HG02798 (cell line): ENCODE results near the gene CMTM8.

Source experiments
- ATAC-seq: cut with Tn5 transposase; IDR thresholded peaks from one replicate; pipeline ENCODE4 v1.9.1; 2021; ENCODE audit warnings: mild to moderate bottlenecking; ENCODE audit not compliant: unreplicated experiment, poor library complexity

The CMTM8 gene

DNA sequence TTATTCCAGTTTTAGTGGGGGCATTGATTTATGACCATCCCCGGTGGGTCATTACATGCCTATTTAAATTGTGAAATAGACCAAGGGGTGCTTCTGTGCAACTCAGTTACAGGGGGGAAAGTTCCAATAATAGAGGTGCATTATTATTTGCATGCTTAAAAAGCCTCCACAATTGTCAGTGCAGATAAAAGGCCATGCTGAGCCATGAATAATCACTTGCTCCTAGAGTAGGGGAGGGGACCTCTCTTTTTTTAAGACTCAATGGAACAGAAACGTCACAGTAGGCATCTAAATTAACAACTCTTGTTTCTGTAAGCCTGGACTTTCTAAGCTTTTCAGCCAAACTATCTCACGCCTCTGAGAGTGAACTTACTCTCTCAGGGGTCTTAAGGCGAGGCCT lies 86.7 kb downstream of the CMTM8 start:
- ATAC-seq = no peak

DNA sequence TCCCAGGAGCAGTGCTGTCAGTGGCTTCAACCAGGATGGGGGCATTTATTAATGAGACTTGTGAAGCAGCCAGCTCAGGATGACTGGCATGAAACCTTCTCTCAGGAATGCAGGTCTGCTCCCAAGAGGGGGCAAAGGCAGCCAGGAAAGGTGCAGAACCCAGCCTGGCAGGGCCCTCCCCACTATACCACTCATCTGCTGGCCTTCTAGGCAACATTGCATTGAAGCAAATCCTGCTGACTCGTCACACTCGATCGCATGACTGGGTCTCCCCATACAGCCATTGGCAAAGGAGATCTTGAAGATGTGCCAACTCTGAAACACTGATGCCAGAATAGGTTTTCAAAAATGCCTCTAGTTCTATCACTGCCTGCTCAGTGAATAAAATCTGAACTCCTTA lies 87.4 kb downstream of the CMTM8 start:
- no peak for ATAC-seq

DNA sequence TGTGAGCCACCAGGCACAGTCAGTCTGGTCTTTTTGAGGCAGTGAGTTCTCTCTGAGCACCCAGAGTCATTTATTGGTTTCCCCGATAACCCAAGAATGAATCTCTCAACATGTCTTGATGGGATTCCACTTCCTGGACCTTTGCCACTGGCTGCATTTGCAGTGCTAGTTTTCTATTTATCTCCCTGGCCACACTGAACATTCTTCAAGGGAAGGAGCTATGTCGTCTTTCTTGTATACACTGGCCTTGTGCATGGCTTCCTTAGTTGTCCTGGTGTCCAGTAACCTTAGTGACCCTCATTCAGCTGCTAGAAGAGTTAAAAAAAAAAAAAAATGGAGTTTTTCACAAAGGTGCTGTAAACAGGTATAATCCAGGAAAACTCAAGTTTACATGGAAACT lies 88.3 kb downstream of the CMTM8 start:
- ATAC-seq = no peak

DNA sequence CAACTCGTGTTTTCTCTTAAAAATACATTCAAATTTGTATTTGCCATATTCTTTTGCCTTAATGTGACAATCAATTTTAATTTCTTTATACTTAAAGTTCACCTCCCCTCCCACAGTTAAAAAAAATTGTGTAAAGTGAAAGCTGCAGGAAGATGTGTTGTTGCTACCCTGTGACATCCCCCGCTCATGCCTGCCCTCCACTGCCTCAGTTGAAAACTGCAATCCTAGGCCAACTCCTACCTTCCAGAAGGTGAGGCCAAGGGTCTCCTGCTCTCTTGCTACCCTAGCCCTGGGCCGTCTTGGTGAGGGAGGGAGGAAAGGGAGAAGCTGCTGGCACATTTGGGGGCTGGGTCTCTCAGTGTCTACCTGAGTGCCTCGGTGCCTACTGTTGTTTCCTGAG lies 96.2 kb downstream of the CMTM8 start:
- no peak for ATAC-seq

DNA sequence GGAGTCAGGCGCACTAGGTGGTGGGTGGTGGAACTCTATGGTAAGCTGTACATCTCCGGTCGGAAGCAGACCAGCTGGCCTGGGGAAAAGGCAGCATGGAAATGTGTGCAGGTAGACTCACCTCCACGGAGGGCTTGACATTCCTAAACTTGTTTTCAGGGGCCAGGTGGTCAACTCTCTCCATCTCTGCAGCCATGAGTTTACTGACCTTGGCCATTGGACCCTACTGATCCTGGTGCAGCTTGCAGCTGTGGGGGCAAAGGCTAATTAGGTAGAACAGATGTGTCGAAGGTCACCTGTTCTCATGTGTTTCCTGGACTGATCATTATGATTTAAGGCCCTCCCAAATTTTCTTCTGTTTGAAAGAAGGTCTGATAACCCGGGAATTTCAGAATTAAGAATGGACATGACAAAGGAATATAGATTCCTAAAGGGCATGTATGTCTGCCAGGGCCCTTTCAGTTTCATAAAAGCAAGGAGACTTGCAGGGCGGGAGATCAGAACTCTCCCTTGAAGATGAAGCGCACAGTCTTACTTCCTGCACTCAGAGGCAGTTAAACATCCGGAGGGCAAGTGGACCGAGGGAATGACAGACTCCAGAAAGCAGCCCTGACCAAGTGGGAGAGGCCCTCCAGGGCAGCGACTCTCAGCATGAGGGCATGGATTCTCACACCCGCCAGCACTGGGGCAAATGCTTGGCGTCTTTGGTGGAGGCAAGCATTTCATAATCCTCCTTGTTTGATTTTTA lies 97.1 kb downstream of the CMTM8 start:
- ATAC-seq = no peak

DNA sequence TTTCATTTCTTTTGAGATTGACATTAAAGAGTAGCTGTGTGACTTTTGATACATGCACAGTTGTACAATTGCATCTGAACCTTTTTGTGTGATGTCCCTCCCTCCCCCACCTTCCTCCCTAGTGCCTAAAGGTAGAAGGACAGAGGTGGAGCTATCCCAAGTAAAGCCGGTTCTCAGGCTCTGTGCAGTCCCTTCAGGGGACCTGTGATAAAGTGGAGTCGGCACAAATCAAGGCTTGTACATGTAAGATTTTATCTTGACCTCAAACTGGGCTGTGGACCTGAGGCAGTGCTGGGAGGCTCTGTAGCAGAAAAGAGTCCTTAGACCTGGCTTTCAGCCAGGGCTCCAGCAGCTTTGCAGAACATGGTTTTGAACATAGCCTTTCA lies 97.6 kb downstream of the CMTM8 start:
- no peak for ATAC-seq

DNA sequence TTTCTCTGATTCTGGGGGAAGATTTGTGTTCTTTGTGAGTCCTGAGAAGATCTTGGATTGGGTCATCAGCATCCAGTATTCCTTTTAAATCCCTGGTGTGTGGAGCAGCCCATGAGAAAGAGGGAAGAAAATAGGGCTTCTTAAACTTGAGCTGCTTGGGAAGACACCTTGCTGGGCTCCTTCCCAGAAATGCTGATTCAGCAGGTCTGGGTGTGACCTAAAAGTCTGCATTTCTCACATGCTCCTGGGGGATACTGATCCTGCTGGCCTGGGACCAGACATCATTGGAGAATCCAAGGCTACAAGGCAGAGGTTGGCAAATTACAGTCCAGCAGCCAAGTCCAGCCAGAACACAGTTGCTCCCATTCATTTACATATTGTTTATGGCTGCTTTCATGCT lies 99.0 kb downstream of the CMTM8 start:
- ATAC-seq = no peak

DNA sequence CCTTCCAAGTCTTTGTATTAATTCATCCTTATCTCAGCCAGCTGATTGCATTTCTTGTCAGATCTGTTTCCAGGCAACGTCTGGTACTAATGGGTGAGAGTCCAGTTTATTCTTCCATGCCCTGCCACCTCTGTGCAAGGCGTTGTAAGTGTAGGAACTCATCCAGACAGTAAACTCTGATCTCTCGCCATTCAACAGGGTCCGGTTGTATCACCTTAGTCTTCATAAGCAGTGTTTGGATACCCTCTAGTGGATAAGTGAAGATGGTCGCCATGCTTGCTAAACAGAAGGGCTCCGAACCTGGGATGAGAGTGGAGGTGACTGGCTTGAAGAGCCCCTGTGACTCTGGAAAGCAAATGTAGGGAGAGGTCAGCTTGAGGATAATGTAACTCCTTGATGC lies 101.6 kb downstream of the CMTM8 start:
- ATAC-seq = no peak

DNA sequence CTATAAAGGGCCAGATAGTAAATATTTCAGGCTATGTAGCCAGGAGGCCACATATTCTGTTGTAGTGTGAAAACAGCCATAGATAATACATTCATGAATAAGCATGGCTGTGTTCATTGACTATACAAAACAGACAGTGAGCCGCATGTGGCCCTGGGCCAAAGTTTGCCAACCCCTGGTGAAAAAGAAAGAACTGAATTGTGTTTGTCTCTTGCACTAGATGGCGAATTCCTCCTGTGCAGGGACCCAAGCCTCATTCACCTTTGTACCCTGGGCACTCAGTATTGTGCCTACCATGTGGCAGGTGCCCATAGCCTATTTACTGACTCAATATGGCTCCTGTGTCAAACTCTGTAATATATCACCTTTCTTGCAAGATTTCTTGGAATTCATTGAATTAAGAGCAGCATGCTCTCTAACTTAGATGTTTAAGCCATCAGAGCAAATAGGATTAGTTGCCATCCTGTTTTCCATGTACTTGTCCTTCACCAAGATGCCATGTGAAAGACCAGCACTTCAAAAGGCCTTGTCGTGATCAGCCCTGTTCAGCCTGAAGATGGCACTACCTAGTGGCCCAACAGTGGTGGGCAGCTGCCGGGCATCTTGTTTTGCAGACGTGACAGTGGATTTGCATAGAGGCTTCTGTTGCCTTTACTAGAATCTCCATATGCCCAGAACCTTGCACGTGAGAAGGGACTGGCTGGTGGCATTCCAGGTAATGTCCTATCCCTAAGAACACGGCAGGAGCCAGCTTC lies 102.3 kb downstream of the CMTM8 start:
- ATAC-seq = no peak

DNA sequence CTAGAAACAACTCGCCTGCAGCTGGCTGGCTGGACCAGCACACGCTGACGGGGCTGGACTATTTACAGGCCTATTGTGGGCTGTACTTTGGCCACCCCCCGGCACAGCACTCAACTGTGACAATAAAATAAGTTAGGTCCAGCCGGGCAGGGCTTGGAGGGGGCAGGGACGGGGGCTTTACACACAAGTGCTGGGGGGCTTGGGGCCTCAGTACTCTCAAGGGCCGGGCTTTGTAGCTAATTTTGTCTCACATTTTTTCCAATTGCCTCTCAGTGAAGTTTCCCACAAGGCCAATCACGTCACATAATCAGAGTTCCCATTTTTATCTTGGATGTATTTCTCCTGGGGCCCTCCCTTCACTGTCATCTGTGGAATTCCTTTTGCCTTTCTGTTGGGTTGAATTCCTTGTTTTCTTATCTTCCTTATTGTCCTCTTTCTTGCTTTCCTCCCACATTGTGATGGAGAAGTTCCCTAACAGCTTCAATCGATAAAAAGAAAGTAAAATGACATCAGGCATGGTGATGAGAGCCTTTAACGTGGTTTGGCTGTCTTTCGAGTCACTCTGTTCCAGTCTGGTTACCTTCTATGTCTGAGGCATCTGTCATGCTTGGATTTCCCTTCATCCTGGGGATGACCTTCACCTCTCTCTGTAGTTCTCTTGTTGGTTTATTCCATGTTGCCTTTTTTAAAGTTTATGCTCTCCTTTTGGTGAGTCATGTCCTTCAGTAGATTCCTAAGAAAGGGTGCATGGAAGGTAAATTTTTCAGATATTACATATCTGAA lies 109.1 kb downstream of the CMTM8 start:
- ATAC-seq = no peak

DNA sequence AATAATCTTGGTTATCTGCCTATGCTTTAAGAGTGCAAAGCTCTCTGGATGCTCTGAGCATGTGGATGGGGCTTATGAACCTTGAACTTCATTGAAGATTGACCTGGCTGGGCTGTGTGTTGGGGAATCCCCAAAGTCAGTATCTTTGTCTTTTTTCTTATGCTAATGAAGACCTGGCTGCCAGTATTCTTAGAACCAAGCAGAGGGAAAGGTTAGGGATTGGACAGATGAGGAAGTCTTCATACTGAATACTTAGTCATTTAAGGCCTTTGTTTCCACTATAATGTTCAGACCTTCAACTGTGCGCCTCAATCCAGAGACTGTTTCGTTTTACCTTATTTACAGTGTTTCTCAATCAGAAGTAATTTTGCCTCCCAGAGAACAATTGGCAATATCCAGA lies 110.7 kb downstream of the CMTM8 start:
- no peak for ATAC-seq

DNA sequence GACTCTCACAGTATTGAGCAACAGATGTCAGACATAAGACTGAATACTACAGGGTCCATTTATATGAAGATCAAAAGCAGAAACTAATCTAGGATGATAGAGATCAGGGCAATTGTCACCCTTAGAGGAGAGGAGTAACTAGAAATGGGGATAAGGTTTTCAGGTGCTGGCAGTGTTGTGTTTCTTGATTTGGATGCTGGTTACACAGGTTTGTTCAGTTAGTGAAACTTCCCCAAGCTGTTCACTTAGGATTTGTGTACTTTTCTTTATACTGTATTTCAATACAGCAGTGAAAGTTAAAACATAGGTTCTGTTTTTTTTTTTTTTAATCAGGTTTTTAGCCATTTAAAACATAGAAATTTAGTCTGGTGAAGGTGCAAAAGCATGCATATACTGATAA lies 114.1 kb downstream of the CMTM8 start:
- no peak for ATAC-seq

DNA sequence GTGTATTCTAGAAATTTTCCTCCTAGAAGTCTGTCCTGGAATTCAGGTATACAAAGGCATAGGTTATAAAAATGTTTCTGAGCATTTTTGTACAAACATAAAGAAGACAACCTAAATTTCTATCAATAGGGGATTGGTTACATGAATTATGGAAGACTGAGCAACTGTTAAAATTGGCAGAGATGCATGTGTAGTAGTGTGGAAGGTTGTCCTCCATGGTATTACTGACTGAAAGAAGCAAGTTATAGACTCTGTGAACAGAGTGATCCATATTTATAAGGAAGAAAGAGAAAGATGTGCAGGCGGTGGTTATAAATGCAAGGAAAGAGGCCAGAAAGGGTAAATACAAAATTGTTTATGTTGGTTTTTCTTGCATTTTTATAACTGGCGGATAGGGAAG lies 114.9 kb downstream of the CMTM8 start:
- no peak for ATAC-seq

DNA sequence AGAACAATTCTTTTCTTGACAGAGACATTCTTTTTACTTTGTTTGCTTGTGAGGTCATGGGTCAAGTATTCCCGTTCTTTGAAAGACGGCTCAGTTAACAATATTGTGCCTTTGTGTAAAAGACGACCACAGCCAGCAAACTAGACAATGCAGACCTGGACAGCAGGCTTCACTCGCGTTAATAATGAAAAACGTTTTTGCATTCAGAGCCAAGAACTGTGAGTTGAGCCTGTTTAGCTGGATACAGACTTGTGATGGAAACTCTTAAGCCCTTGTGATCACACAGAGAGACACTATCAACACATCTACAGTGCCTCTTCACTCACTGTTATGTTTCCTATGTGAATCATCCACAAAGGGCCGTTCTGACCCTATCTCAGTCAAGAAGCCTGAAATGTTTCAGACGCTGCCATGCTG lies 115.9 kb downstream of the CMTM8 start:
- no peak for ATAC-seq

DNA sequence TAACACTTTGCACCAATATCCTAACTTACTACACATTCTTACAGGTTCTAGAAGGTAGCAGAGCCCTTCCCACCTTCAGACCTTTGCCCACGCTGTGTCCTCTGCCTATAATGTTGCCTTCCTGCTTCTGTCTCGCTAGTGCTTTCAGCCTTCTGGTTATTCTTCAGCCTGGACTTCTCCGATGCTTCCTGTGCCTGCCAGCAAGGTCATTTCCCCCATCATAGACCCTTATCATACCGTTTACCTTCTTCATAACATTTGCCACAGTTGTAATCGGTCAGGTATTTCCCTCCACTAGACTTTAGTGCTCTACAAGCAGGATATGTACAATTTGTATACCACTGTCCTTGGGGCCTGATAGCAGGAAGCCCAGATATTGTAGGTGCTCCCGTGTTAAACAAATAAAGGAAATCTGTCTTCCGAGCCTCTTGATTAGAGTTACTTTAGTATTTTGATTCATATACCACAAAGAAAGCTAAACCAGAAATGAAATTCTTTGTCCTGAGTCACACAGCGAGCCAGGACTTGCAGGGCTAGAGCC lies 117.3 kb downstream of the CMTM8 start:
- no peak for ATAC-seq

DNA sequence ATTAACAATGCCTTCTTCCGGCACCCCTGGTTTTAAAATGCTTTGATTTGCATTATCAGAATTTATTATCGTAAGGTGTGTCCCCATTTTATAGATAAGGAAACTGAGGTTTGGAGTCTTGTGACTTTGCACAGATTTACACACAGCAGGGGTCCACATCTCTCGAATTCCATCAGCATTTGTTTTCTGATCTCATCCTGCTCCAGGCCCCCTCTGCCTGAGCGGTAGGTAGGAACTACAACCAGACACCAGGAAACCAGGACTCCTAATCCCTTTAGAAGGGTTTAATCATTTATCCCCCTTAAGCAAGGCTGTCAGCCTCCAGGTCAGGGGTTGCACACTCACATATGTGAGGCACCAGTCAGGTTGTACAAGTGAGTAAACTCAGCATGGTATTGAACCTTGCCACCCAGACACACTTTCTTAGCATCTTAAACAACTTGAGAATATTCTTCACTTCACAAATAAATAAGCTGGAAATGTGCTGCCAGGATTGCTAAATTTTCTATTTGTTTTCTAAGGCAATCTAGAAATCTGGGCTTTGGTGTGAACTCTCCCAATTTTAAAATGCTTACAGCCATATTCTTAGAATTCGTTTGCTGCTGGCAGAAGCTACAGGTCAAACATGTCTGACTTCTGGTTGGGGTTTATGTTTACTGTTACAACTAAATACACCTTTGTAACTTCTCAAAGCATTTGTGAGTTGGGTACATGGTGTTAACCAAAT lies 121.4 kb downstream of the CMTM8 start:
- no peak for ATAC-seq

DNA sequence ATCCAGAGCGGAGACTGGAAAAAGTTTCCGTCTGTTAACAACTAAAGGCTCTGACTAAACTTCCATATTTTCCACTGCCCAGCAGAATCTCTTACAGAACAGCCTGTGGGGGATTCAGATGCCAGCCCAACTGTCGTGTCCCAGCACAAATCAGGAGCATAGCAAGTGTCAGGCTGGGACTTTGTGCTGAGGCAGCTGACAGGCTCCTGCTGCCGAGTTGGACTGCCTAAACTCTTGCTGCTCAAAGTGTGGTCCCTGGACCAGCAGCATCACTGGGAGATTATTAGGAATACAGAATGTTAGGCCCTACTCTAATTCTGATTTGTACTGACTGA lies 122.0 kb downstream of the CMTM8 start:
- ATAC-seq = no peak

DNA sequence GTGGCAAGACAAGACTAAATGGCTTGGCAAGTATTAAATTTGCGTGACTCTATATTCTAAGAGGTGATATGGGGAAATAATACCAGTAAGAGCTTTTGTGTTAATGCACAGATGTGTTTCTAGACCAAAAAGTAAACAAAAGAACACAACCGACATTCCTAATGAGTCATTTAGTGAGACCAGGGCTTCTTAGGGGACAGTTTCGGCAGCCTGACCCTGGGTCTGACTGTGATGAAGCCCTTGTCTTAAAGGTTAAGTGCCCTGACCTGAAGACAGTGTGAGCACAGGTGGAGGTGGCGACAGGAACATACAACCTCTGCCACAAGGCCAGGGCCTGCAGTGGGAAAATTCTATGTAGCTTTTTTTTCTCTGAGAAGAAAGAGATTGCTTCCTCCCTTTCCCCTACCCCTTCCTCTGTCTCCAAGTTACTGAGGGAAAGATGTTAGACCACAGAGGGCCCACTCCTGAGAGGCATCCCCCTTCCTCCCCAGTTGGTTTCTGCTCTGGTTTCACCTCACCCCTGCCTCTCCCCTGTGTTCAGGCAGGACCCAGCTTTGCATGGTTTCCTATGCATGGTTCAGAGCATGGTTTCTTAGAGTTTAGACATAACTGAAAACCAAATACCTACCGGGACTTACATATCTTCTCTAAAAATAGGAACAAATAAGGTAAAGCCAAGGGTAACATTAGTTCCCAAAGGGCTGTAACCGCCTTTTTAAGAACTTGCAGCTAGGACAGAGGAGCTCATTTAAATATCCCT lies 128.3 kb downstream of the CMTM8 start:
- no peak for ATAC-seq

DNA sequence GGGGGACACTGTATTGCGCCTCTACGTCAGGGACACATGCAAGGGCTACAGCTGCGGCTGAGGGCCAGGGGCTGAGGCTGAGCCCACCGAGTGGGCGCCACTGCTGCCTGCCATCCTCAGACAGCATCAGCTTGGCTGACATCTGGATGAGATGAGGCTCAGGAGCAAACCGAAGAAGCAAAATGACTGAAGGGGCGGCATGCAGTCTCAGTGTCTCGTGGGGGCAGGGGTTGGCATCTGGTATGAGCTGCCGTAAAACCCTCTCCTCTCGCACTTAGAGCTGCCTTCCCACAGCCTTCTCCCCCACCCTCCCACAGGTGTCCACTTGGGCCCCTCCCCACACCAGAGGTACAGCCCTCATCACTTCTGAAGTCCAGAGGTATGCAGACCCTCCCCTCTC lies 129.0 kb downstream of the CMTM8 start:
- ATAC-seq = no peak
